NCI-H1694 (cell line): Measurements from ENCODE around the gene ANKS1B.

Experiments used
- DNase-seq: peaks from one replicate; lab custom pipeline; 2025; lab: John Stamatoyannopoulos, UW

ANKS1B gene

GRCh38 chr12:99128246-99128802 is 856.4 kb downstream of the ANKS1B start:
- no peak for DNase-seq

GRCh38 chr12:99122959-99123358 is 861.8 kb downstream of the ANKS1B start:
- no peak for DNase-seq

- DNase-seq: no peak
Measured at GRCh38 chr12:99122496-99122895, 862.2 kb downstream of the ANKS1B start.

GRCh38 chr12:99121546-99121945 is 863.2 kb downstream of the ANKS1B start:
- no peak for DNase-seq

GRCh38 chr12:99119943-99120342 is 864.8 kb downstream of the ANKS1B start:
- no peak for DNase-seq

GRCh38 chr12:99119449-99119848 is 865.3 kb downstream of the ANKS1B start:
- DNase-seq: no peak

- DNase-seq: no peak
Measured at GRCh38 chr12:99111600-99111999, 873.1 kb downstream of the ANKS1B start.

GRCh38 chr12:99110868-99111267 is 873.9 kb downstream of the ANKS1B start:
- DNase-seq: no peak

GRCh38 chr12:99110212-99110611 is 874.5 kb downstream of the ANKS1B start:
- no peak for DNase-seq

- no peak for DNase-seq
Measured at GRCh38 chr12:99108924-99109323, 875.8 kb downstream of the ANKS1B start.

- no peak for DNase-seq
Measured at GRCh38 chr12:99099786-99100185, 885.0 kb downstream of the ANKS1B start.

- DNase-seq: no peak
Measured at GRCh38 chr12:99097171-99097570, 887.6 kb downstream of the ANKS1B start.

GRCh38 chr12:99093166-99093565 is 891.6 kb downstream of the ANKS1B start:
- no peak for DNase-seq

- DNase-seq: no peak
Measured at GRCh38 chr12:99092100-99092851, 892.5 kb downstream of the ANKS1B start.

GRCh38 chr12:99087278-99087677 is 897.5 kb downstream of the ANKS1B start:
- no peak for DNase-seq

- no peak for DNase-seq
Measured at GRCh38 chr12:99079811-99080210, 904.9 kb downstream of the ANKS1B start.

- no peak for DNase-seq
Measured at GRCh38 chr12:99068993-99069747, 915.6 kb downstream of the ANKS1B start.

- DNase-seq: no peak
Measured at GRCh38 chr12:99067171-99067785, 917.5 kb downstream of the ANKS1B start.

- no peak for DNase-seq
Measured at GRCh38 chr12:99066726-99067125, 918.0 kb downstream of the ANKS1B start.

- no peak for DNase-seq
Measured at GRCh38 chr12:99063182-99063581, 921.6 kb downstream of the ANKS1B start.

- no peak for DNase-seq
Measured at GRCh38 chr12:99059824-99060511, 924.8 kb downstream of the ANKS1B start.

- no peak for DNase-seq
Measured at GRCh38 chr12:99057670-99058069, 927.1 kb downstream of the ANKS1B start.
